DOHH2 (cell line): ENCODE results near the gene FBLN2.

Source experiments
- EZH2phosphoT487 ChIP-seq: fragments of 200-600 bp; sonication (generic); IDR thresholded peaks from 2 replicates; pipeline ENCODE4 v1.6.1; 2017; ENCODE audit warnings: borderline replicate concordance, mild to moderate bottlenecking, antibody characterized with exemption, low read length, moderate library complexity, mixed read lengths
- TF ChIP-seq, protein P1 (sequence below): fragments of 200-600 bp; sonication (generic); IDR thresholded peaks from one replicate; pipeline ENCODE4 v1.5.1; 2014; ENCODE audit warnings: antibody characterized with exemption, mild to moderate bottlenecking, low read depth, low read length; ENCODE audit not compliant: poor library complexity, severe bottlenecking

DNA sequence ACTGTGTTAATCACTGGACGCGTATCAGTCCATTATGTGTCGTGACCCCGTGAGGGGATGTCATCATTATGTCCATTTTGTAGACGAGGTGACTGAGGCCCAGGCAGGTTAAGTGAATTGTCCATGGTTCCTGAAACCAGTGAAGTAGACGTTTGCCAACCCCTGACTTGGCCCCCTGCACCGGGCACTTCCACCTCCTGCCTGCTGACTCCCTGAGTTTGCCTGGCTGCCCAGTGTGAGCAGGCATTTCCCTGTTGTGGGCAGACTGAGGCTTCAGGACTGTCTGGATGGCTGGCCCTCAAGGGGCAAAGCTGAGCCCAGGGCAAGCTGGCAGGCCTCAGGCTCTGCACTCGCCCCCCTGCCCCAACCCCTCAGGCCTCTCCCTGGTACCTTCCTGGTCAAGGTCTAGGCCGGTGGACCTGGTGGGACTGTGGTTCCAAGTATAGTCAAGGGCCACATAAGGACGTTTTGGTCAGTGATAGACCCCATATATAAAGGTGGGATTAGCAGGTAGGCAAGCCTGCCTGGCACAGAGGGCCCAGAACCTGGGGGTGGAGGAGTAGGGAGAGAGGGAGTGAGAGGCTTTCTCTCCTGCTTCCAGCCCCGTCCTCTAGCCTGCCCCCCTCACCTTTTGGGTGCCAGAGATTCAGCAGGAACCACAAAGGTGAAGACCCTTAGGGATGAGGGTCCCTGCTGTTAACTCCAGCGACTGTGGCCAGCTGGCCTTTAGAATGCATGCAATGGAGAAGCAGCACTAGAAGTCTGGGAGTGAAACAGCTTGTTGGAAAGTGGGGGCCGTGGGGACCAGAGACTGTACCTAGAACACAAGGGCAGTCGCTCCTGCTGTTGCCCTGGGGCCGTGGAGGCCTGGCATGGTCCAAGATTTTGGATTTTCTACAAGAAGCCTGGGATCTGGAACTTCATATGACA is 34.6 kb downstream of the FBLN2 start:
- TF ChIP-seq, protein P1, sequence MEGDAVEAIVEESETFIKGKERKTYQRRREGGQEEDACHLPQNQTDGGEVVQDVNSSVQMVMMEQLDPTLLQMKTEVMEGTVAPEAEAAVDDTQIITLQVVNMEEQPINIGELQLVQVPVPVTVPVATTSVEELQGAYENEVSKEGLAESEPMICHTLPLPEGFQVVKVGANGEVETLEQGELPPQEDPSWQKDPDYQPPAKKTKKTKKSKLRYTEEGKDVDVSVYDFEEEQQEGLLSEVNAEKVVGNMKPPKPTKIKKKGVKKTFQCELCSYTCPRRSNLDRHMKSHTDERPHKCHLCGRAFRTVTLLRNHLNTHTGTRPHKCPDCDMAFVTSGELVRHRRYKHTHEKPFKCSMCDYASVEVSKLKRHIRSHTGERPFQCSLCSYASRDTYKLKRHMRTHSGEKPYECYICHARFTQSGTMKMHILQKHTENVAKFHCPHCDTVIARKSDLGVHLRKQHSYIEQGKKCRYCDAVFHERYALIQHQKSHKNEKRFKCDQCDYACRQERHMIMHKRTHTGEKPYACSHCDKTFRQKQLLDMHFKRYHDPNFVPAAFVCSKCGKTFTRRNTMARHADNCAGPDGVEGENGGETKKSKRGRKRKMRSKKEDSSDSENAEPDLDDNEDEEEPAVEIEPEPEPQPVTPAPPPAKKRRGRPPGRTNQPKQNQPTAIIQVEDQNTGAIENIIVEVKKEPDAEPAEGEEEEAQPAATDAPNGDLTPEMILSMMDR: no peak
- no peak for TF ChIP-seq EZH2phosphoT487
